GM19240 (cell line): Measurements from ENCODE around the gene MSANTD1.

Experiments
- DNase-seq: peaks from one replicate; pipeline ENCODE4 v3.0.0; 2011; ENCODE audit warnings: low spot score; ENCODE audit not compliant: insufficient read length

Gene MSANTD1

GRCh38 chr4:3215733-3216132 lies 33.2 kb upstream of the MSANTD1 start:
- no peak for DNase-seq

GRCh38 chr4:3217266-3217665 lies 31.7 kb upstream of the MSANTD1 start:
- no peak for DNase-seq

- no peak for DNase-seq
These were observed 31.2 kb upstream of the MSANTD1 start for GRCh38 chr4:3217771-3218170.

- no peak for DNase-seq
These were observed 29.9 kb upstream of the MSANTD1 start for GRCh38 chr4:3218824-3219760.

- DNase-seq = no peak
These were observed 29.0 kb upstream of the MSANTD1 start for GRCh38 chr4:3219761-3220475.

- DNase-seq = no peak
These were observed 28.3 kb upstream of the MSANTD1 start for GRCh38 chr4:3220476-3221183.

- DNase-seq = no peak
These were observed 27.8 kb upstream of the MSANTD1 start for GRCh38 chr4:3221184-3221494.

GRCh38 chr4:3221996-3222395 lies 27.0 kb upstream of the MSANTD1 start:
- DNase-seq = no peak

GRCh38 chr4:3223346-3223745 lies 25.6 kb upstream of the MSANTD1 start:
- no peak for DNase-seq

- DNase-seq = no peak
These were observed 24.8 kb upstream of the MSANTD1 start for GRCh38 chr4:3223956-3224748.

GRCh38 chr4:3225071-3225850 lies 23.7 kb upstream of the MSANTD1 start:
- DNase-seq = no peak

GRCh38 chr4:3225936-3226335 lies 23.0 kb upstream of the MSANTD1 start:
- no peak for DNase-seq

- no peak for DNase-seq
These were observed 22.5 kb upstream of the MSANTD1 start for GRCh38 chr4:3226467-3226866.

- no peak for DNase-seq
These were observed 22.0 kb upstream of the MSANTD1 start for GRCh38 chr4:3226944-3227343.

GRCh38 chr4:3227878-3228675 lies 20.9 kb upstream of the MSANTD1 start:
- no peak for DNase-seq

- no peak for DNase-seq
These were observed 20.1 kb upstream of the MSANTD1 start for GRCh38 chr4:3228881-3229280.

- DNase-seq = no peak
These were observed 19.6 kb upstream of the MSANTD1 start for GRCh38 chr4:3229328-3229727.

GRCh38 chr4:3229964-3230363 lies 19.0 kb upstream of the MSANTD1 start:
- no peak for DNase-seq

GRCh38 chr4:3231471-3231870 lies 17.5 kb upstream of the MSANTD1 start:
- DNase-seq = no peak

GRCh38 chr4:3232001-3232400 lies 17.0 kb upstream of the MSANTD1 start:
- no peak for DNase-seq
